ENCODE measurements around the gene DVL1.

The DVL1 gene

GRCh38 chr1:1309251-1310108 is 39.7 kb downstream of the DVL1 start:
- no peak for FAIRE-seq

- no peak for FAIRE-seq
Measured at GRCh38 chr1:1308756-1309250, 40.4 kb downstream of the DVL1 start.

GRCh38 chr1:1307923-1308755 is 41.1 kb downstream of the DVL1 start, which contains the start of the genes ACAP3 and PUSL1:
TSS of gene ACAP3 (minus strand) at chr1:1307930. CDS start at chr1:1307815, 115 bp downstream.
TSS of gene PUSL1 (plus strand) at chr1:1308597. CDS start at chr1:1308644, 47 bp downstream.
- FAIRE-seq: no peak

GRCh38 chr1:1307261-1307922 is 41.8 kb downstream of the DVL1 start:
- no peak for FAIRE-seq

- FAIRE-seq: no peak
Measured at GRCh38 chr1:1306661-1307260, 42.5 kb downstream of the DVL1 start.

- FAIRE-seq: no peak
Measured at GRCh38 chr1:1306070-1306660, 43.1 kb downstream of the DVL1 start.

GRCh38 chr1:1305300-1306069 is 43.7 kb downstream of the DVL1 start:
- FAIRE-seq: no peak

GRCh38 chr1:1304331-1305299 is 44.6 kb downstream of the DVL1 start:
- FAIRE-seq: peak; percentile 90

- FAIRE-seq: no peak
Measured at GRCh38 chr1:1303736-1304135, 45.5 kb downstream of the DVL1 start.

GRCh38 chr1:1302951-1303509 is 46.2 kb downstream of the DVL1 start:
- FAIRE-seq: no peak

GRCh38 chr1:1302006-1302430 is 47.2 kb downstream of the DVL1 start:
- FAIRE-seq: no peak

GRCh38 chr1:1300352-1300739 is 48.9 kb downstream of the DVL1 start:
- FAIRE-seq: no peak

- no peak for FAIRE-seq
Measured at GRCh38 chr1:1299686-1300351, 49.4 kb downstream of the DVL1 start.

- no peak for FAIRE-seq
Measured at GRCh38 chr1:1298861-1299685, 50.1 kb downstream of the DVL1 start.

GRCh38 chr1:1297802-1298424 is 51.3 kb downstream of the DVL1 start:
- FAIRE-seq: no peak

- no peak for FAIRE-seq
Measured at GRCh38 chr1:1296070-1297061, 52.9 kb downstream of the DVL1 start.
